NB4 (cell line): ENCODE results near the gene SLFN12L.

Source experiments
- MYC ChIP-seq: IDR thresholded peaks from 2 replicates; pipeline ENCODE4 v1.6.1; 2011; ENCODE audit warnings: low read depth, low read length
- POLR2A ChIP-seq: IDR thresholded peaks from 2 replicates; pipeline ENCODE4 v1.6.1; 2011; ENCODE audit warnings: mild to moderate bottlenecking; ENCODE audit not compliant: insufficient read length; ENCODE audit errors: extremely low read depth
- TF ChIP-seq, protein P1 (sequence below): IDR thresholded peaks from one replicate; pipeline ENCODE4 v1.5.1; 2012; ENCODE audit warnings: low read depth, low read length

DNA sequence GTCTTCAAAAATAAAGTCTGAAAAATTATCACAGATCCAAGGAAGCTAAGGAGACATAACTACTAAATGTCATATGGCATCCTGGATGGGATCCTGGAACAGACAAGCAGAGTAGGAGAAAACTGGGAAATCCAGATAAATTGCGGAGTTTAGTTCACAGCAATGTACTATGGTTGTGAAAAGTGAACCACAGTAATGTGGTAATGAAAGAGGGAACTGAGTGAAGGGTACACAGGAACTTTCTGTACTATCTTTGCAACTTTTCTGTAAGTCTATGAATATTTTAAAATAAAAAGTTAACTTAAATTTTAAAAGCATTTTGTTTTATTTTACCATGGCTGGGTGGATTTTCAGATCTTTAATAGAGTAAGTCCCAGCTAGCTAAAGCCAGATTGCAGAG lies 16.3 kb downstream of the SLFN12L start:
- TF ChIP-seq, protein P1, sequence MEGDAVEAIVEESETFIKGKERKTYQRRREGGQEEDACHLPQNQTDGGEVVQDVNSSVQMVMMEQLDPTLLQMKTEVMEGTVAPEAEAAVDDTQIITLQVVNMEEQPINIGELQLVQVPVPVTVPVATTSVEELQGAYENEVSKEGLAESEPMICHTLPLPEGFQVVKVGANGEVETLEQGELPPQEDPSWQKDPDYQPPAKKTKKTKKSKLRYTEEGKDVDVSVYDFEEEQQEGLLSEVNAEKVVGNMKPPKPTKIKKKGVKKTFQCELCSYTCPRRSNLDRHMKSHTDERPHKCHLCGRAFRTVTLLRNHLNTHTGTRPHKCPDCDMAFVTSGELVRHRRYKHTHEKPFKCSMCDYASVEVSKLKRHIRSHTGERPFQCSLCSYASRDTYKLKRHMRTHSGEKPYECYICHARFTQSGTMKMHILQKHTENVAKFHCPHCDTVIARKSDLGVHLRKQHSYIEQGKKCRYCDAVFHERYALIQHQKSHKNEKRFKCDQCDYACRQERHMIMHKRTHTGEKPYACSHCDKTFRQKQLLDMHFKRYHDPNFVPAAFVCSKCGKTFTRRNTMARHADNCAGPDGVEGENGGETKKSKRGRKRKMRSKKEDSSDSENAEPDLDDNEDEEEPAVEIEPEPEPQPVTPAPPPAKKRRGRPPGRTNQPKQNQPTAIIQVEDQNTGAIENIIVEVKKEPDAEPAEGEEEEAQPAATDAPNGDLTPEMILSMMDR: no peak
- TF ChIP-seq POLR2A (no peak), MYC (no peak)
